Renal cortical epithelial cell (primary cell): Measurements from ENCODE around the gene LILRB1. TPM values are rescaled to one million over a fixed set of nuclear protein-coding genes. Genes with fewer than 3 reads are reported as not detected.
"Not testable (repeated sequence)": the region's sequence is repeated elsewhere in the genome, so short reads cannot be mapped to it uniquely, and the experiment has no call there.

Source experiments
- DNase-seq: peaks from one replicate; pipeline ENCODE4 v3.0.0-alpha.2; 2011; ENCODE audit warnings: low read depth
- total RNA-seq: library from RNA; depleted of rRNA; stranded (reverse); fragments of >200 nt; gene quantifications from 2 replicates; pipeline ENCODE4 v1.2.3, GENCODE V29; 2014

LILRB1 gene
- total RNA-seq, 1 donor from 2014 or later, result not detected

DNA sequence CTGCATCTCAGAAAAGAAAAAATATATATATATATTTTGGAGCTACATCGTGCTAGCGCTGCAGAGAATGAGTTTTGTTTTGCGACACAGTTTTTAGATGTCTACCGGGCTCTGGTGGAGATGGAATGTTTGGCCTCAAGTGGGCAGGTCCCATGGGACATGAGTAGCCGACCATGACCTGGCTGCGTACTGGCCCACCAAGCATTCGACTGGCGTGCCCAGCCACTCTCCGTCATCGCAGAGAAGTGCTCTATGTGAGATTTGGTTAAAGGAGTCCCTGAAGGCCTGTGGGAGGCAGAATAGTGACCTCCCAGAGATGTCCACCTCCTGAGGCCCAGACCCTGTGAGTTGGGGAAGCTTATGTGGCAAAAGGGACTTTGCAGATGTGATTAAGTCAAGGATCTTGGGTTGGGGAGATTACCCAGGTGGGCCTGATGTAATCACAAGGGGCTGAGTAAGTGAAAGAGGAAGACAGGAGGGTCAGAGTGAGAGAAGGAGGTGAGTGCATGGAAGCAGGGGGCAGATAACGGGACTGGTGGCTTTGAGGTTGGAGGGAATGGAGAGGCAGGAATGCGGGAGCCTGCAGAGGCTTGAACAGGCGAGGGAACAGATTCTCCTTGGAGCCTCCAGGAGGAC, 31.7 kb downstream of the LILRB1 start:
- no peak for DNase-seq

DNA sequence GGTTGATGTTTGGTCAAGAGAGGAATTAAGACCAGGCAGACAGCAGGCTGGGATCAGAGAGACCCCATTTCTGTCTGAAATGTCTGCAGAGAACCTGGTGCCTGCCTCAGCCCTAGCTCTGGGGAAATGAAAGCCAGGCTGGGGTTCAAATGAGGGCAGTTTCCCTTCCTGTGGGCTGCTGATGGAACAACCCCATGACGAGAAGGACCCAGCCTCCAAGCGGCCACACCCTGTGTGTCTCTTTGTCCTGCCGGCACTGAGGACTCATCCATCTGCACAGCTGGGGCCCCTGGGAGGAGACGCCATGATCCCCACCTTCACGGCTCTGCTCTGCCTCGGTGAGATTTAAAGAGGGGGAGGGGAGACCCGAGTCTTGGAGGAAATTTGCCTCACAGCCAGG, 32.4 kb downstream of the LILRB1 start, which contains the start of gene LILRB4:
LILRB4 (plus strand) TSS at position 256 of the 400 bp plus-strand sequence; CDS start at position 305, 49 bp downstream.
- DNase-seq, result no peak

DNA sequence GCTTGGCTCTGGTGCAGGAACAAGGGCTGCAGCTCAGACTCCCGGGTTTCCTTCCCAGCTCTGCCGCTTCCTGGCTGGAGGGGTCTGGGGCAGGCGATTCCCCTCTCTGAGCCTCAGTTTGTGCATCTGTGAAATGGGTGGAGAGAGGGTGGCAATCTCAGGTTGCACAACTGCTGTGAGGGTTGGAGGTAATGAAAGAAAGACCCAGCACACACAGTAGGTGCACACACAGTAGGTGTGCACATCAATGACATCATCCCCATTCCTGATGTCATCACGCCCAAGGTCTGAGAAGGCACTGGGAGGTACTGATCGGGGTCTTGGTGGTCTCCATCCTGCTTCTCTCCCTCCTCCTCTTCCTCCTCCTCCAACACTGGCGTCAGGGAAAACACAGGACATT, 35.2 kb downstream of the LILRB1 start:
- no peak for DNase-seq

DNA sequence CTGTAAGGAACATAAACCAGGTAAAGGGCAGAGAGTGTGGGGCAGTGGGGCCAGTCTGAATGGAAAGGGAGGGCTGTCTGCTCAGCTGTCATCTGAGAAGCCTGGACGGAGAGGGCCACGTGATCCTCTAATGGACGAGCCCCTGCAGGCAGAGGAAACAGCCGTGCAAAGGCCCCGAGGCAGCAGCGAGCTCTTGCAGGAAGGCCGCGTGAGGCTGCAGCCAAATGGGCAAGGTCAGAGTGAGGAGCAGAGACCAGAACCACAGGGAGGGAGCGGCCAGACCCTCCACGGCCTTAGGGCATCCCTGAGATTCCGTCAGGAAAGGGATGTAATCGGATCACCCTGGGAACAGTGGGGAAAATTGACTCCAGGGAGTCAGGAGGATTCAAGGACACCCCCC, 36.9 kb downstream of the LILRB1 start:
- no peak for DNase-seq

DNA sequence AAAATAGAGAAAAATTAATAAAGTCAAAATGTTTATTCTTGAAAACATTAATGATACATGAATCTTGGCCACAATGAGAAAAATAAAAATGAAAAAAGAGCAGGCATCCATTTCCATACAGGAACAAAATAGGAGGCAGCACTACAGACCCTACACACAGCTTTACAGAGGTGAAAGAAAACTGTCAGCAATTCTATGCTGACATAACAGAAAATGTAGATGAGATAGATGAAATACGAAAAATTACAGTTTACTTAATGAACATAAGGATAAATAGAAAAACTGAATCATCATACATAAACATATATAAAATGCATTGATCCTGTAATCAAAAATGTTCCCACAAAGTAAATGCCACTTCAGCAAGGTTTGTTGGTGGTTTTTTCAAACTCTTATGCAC, 38.1 kb downstream of the LILRB1 start:
- DNase-seq, result no peak

DNA sequence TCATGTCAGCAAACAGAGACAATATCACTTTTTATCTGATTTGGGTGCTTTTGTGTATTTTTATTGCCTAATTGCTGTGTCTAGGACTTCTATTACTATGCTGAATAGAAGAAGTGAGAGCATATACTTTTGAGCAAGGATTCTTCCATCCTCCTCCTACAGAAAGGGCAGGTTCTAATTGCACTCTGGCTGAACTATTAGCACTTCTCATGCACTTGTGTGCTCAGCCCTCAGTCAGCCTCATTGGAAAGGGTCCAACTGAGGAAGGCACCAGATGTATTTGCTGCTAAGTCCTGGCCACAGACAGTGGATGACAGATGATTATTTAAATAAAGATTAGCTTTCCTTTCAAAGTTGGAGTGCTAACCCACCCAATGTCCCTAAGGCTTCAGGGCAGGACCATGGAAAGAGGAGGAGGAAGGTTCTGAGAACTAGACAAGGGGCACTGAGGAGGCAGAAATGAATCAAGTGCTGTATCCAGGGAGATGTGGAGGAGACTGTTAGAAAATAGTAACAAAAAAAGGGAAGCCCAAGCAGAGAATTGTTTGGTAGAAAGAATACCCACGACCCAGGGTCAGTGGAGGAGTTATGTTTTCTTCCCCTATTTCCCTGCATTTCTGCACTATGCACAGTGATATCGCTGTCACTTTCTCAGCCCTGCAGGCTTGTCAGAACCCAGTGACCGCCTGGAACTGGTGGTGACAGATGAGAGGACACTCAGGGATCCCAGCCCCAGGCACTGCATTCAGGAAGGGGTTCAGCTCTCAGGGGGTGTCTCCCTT, 40.5 kb downstream of the LILRB1 start:
- DNase-seq, result no peak

DNA sequence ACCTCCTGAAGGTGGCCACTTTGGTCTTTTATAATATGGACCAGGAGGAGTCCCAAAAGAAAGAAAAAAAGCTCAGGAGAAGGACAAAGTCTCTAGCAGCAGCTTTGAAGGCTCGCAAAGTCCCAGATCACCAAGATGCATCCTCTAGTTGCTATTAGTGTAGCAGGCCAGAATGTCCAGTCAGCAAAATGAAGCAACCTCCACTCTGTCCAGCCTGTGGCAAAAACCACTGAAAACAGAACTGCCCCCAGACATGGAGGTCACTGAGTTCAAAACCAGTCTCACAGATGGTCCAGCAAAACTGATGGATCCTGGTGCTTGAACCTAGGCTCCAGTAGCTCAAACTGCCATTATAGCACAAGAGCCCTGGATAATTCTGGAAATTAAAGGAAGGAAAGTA, 42.9 kb downstream of the LILRB1 start:
- no peak for DNase-seq

DNA sequence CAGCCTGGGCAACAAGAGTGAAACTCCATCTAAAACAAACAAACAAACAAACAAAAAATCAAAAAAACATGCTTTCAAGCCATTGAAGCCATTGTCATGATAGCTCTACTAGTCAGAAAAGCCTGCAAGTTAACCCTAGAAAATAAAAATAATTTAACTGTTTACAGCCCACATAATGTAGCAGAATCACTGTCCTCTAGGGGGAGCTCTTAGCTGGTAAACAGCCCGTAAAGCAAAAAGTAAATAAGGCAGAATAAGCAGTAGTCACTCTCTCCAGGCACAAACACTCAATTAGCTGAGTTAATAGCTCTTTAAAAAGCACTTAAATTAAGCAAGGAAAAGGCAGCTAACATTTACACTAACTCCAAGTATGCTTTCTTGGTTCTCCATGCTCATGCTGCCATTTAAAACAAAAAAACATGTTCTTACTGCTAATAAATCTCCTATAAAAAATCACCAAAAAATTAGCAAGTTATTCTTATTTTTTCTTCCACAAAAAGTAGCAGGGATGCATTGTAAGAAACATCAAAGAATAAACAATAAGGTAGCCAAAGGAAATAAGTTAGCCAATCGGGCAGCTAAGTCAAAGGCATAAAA, 43.8 kb downstream of the LILRB1 start:
- DNase-seq, result no peak

DNA sequence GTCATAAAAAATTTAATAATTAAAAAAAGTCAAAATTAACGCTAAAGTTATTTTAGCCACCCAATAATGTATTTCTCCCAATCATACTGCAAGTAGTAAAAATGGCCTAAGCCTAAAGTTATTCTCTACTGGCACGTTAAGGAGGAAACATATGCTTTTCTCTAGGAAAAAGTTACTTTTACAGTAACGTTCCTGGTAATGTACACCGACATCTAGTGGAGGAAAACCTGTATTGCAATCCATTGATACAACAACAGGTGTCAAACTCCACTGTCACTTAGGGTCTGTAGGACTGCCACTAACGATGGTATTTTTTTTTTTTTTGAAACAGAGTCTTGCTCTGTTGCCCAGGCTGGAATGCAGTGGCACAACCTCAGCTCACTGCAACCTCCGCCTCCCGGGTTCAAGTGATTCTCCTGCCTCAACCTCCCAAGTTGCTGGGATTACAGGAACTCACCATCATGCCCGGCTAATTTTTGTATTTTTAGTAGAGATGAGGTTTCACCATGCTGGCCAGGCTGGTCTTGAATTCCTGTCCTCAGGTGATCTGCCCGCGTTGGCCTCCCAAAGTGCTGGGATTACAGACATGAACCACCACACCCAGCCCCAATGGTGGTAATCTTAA, 46.0 kb downstream of the LILRB1 start:
- peak; percentile 18 for DNase-seq

DNA sequence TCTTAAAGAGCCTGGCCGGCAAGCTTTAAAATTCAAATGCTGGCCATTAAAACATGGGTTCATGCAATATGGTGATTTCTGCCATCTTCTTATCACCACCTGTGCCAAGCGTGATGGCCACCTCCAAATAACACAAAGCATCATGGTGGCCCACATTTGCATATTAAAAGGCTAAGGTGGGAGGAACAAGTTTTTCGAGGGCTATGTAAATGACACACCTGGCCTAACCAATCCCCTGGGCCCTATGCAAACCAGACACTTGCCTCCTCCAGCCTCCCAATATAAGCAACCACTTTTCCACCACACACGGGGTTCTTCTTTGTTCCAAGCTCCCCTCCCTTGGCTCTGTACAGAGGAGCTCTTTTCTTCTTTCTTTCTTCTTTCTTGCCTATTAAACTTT, 46.9 kb downstream of the LILRB1 start:
- no peak for DNase-seq

DNA sequence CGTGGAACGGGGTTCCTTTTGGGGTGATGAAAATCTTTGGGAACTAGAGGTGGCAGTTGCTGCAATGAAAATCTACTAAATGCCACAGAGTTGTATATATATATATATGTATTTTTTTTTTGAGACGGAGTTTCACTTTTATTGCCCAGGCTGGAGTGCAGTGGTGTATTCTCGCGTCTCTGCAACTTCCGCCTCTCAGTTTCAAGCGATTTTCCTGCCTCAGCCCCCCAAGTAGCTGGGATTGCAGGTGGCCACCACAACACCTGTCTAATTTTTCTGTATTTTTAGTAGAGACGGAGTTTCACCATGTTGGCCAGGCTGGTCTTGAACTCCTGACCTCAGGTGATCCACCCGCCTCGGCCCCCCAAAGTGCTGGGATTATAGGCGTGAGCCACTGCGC, 51.3 kb downstream of the LILRB1 start:
- not testable (repeated sequence) for DNase-seq

DNA sequence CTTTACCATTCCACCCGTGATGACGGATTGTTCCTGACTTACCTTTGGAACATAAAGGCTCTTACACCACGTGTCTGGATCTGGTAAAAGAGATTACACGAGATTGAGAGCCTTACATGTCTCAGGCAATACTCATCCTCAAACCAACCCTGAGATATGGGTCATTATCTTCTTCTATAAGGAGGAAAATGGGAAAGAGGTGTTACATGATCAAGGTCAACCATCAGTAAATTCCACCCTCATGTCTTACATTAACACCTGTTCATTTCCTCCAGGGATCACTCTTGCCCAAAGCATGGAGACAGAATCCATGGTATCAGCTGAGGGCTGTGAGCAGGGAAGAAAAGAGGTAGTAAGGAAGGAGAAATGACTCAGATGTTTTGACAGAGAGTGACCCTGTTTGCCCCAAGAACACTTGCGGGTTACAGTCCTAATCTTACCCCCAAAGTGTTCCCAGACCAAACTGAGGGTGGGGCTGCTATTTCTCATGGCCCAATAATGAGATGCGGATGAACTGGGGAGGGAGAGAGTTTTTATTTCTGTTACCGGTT, 52.1 kb downstream of the LILRB1 start:
- DNase-seq, result no peak

DNA sequence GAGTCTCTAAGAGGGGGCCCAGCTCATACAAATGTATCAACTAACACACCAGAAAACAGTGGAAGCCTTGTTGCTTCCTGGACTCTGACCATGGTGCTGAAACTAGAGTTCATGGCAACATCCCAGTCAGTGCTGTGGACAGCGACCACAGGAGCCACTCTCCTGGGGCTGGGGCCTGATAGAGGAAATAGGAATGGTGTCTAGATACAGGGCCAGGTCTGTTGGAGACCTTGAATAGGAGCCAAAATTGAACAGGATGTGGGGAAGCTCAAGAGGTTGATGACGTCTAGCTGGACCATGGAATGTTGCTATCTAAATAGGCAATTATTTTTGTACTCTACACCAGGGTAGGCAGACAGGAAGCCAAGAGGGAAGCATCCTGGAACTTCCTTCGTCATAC, 54.2 kb downstream of the LILRB1 start:
- DNase-seq, result no peak

Other genes starting within 250 kb of the LILRB1 start
- not detected in 2 replicates for gene TTYH1, start 215.0 kb upstream of the LILRB1 start, total RNA-seq
- 26.7 and 52.5 TPM in 2 replicates for gene LENG8, start 181.3 kb upstream of the LILRB1 start, total RNA-seq
- 7.7 and 9.6 TPM in 2 replicates for gene LENG9, start 166.7 kb upstream of the LILRB1 start, total RNA-seq
- gene CDC42EP5, start 157.2 kb upstream of the LILRB1 start, total RNA-seq, result 4.7 and 26.7 TPM in 2 replicates
- gene LAIR2, start 127.7 kb upstream of the LILRB1 start, total RNA-seq, result not detected in 2 replicates
- gene LILRA2, start 56.7 kb upstream of the LILRB1 start, total RNA-seq, result not detected in 2 replicates
- gene LILRA1, start 36.9 kb upstream of the LILRB1 start, total RNA-seq, result not detected in 2 replicates
- gene LILRB4, start 32.5 kb downstream of the LILRB1 start, total RNA-seq, result not detected in 2 replicates
- not detected in 2 replicates for gene KIR3DL3, start 94.0 kb downstream of the LILRB1 start, total RNA-seq
- not detected in 2 replicates for gene KIR2DL3, start 108.0 kb downstream of the LILRB1 start, total RNA-seq
- not detected in 2 replicates for gene KIR2DL1, start 139.3 kb downstream of the LILRB1 start, total RNA-seq
- gene KIR2DL4, start 173.1 kb downstream of the LILRB1 start, total RNA-seq, result not detected in 2 replicates
- not detected in 2 replicates for gene KIR3DL1, start 186.0 kb downstream of the LILRB1 start, total RNA-seq
- gene KIR2DS4, start 202.2 kb downstream of the LILRB1 start, total RNA-seq, result not detected in 2 replicates
- gene KIR3DL2, start 220.0 kb downstream of the LILRB1 start, total RNA-seq, result not detected in 2 replicates
- not detected in 2 replicates for gene FCAR, start 243.8 kb downstream of the LILRB1 start, total RNA-seq